Hematopoietic multipotent progenitor cell treated with erythropoietin and hydrocortisone succinate and interleukin-3 and kit ligand, for 17 days (in vitro differentiated cells): ENCODE data around the gene WDFY2.
"Not testable (repeated sequence)": the region's sequence is repeated elsewhere in the genome, so short reads cannot be mapped to it uniquely, and the experiment has no call there.

Experiments
- DNase-seq: peaks from one replicate; pipeline ENCODE4 v3.0.0-alpha.2; 2015; ENCODE audit warnings: low spot score

The WDFY2 gene

GRCh38 chr13:51632591-51633362 lies 48.5 kb downstream of the WDFY2 start:
- DNase-seq, result no peak

- DNase-seq, result no peak
Measured at GRCh38 chr13:51635137-51635878, 51.0 kb downstream of the WDFY2 start.

- DNase-seq, result no peak
Measured at GRCh38 chr13:51636349-51636890, 52.2 kb downstream of the WDFY2 start.

GRCh38 chr13:51637852-51638215 lies 53.6 kb downstream of the WDFY2 start:
- no peak for DNase-seq

GRCh38 chr13:51638216-51638871 lies 54.1 kb downstream of the WDFY2 start:
- no peak for DNase-seq

- DNase-seq, result no peak
Measured at GRCh38 chr13:51639171-51639570, 54.9 kb downstream of the WDFY2 start.

- not testable (repeated sequence) for DNase-seq
Measured at GRCh38 chr13:51640696-51641095, 56.4 kb downstream of the WDFY2 start.

- DNase-seq, result no peak
Measured at GRCh38 chr13:51643105-51643881, 59.0 kb downstream of the WDFY2 start.

- DNase-seq, result no peak
Measured at GRCh38 chr13:51643882-51644281, 59.6 kb downstream of the WDFY2 start.

- DNase-seq, result no peak
Measured at GRCh38 chr13:51644654-51645053, 60.4 kb downstream of the WDFY2 start.

GRCh38 chr13:51645154-51645650 lies 60.9 kb downstream of the WDFY2 start:
- DNase-seq, result no peak

- DNase-seq, result no peak
Measured at GRCh38 chr13:51645761-51646670, 61.8 kb downstream of the WDFY2 start.

- DNase-seq, result no peak
Measured at GRCh38 chr13:51647067-51647466, 62.8 kb downstream of the WDFY2 start.

- not testable (repeated sequence) for DNase-seq
Measured at GRCh38 chr13:51652193-51652592, 67.9 kb downstream of the WDFY2 start.

GRCh38 chr13:51659276-51660127 lies 75.2 kb downstream of the WDFY2 start:
- no peak for DNase-seq

- no peak for DNase-seq
Measured at GRCh38 chr13:51660813-51661212, 76.6 kb downstream of the WDFY2 start.

GRCh38 chr13:51663973-51664957 lies 80.0 kb downstream of the WDFY2 start:
- no peak for DNase-seq

- DNase-seq, result no peak
Measured at GRCh38 chr13:51665456-51665855, 81.2 kb downstream of the WDFY2 start.
